H1 (cell line): Measurements from ENCODE around the gene DEXI. TPM values are rescaled to one million over a fixed set of nuclear protein-coding genes. Genes with fewer than 3 reads are reported as not detected.
"Not testable (repeated sequence)": the region's sequence is repeated elsewhere in the genome, so short reads cannot be mapped to it uniquely, and the experiment has no call there.

ENCODE experiments used
- CTCF ChIA-PET: fragments of 300-600 bp; sonication (Branson Sonifier 250); formaldehyde crosslinking; loops from one replicate; lab custom pipeline; 2021; ENCODE audit not compliant: partially characterized antibody; lab: Charles Lee
- POLR2A ChIA-PET: fragments of 300-600 bp; sonication (Branson Sonifier 250); formaldehyde crosslinking; loops from one replicate; lab custom pipeline; 2021; ENCODE audit warnings: inconsistent platforms; ENCODE audit not compliant: partially characterized antibody; lab: Charles Lee
- DNase-seq, 2 experiments: peaks; one replicate each; pipeline versions ENCODE4 v3.0.0 to v3.0.0-alpha.2; 2010 to 2022; ENCODE audit warnings: low spot score in 2 of 2, low read depth in 1 of 2, mixed read lengths in 1 of 2
- FAIRE-seq: peaks from 2 replicates; lab custom pipeline; 2011; peaks lifted over from hg19 to GRCh38; lab: Jason Lieb, UNC
- H2AFZ ChIP-seq: 2 replicates; pipeline ENCODE4 v1.8.1; 2012; ENCODE audit warnings: low read length, inconsistent platforms
- H2AK5ac ChIP-seq: 2 replicates; pipeline ENCODE4 v1.6.1; 2013; ENCODE audit warnings: low read depth, low read length
- H2BK120ac ChIP-seq: replicated peaks from 2 replicates; pipeline ENCODE3; 2013; ENCODE audit warnings: low read depth, low read length, inconsistent platforms
- H2BK12ac ChIP-seq: 2 replicates; pipeline ENCODE4 v1.6.1; 2013; ENCODE audit warnings: low read depth, low read length
- H2BK15ac ChIP-seq: 2 replicates; pipeline ENCODE4 v1.6.1; 2013; ENCODE audit warnings: low read length
- H2BK20ac ChIP-seq: 2 replicates; pipeline ENCODE4 v1.6.1; 2013; ENCODE audit warnings: low read length
- H2BK5ac ChIP-seq: 2 replicates; pipeline ENCODE4 v1.6.1; 2013; ENCODE audit warnings: low read depth, low read length
- H3K14ac ChIP-seq: 2 replicates; pipeline ENCODE4 v1.6.1; 2013; ENCODE audit warnings: inconsistent platforms; ENCODE audit not compliant: insufficient read length
- H3K18ac ChIP-seq: 2 replicates; pipeline ENCODE4 v1.6.1; 2013; ENCODE audit warnings: low read length; ENCODE audit errors: extremely low read depth
- H3K23ac ChIP-seq: 2 replicates; pipeline ENCODE4 v1.6.1; 2013; ENCODE audit warnings: inconsistent platforms; ENCODE audit not compliant: insufficient read length
- H3K23me2 ChIP-seq: 2 replicates; pipeline ENCODE4 v1.6.1; 2013; ENCODE audit warnings: low read depth, low read length
- H3K27ac ChIP-seq: 2 replicates; pipeline ENCODE4 v1.6.1; 2011; ENCODE audit warnings: low read depth, low read length, inconsistent platforms
- H3K27me3 ChIP-seq, 4 experiments: replicated peaks in 1 of 4; 1 replicate in 1 of 4; 2 replicates in 3 of 4; pipeline versions ENCODE4 v1.6.1 to v1.8.1; 2011 to 2013; ENCODE audit warnings: low read length in 3 of 4, mild to moderate bottlenecking in 3 of 4, inconsistent platforms in 2 of 4, mixed read lengths in 2 of 4, moderate library complexity in 1 of 4; ENCODE audit not compliant: control insufficient read depth in 3 of 4, insufficient read depth in 3 of 4; ENCODE audit errors: extremely low read depth in 1 of 4
- H3K36me3 ChIP-seq, 4 experiments: 2 replicates each; pipeline versions ENCODE4 v1.6.1 to v1.8.1; 2011 to 2013; ENCODE audit warnings: mild to moderate bottlenecking in 4 of 4, low read length in 3 of 4, moderate library complexity in 2 of 4, control low read depth in 1 of 4, inconsistent platforms in 1 of 4; ENCODE audit not compliant: insufficient read depth in 4 of 4, control insufficient read depth in 2 of 4
- H3K4ac ChIP-seq: replicated peaks from 2 replicates; pipeline ENCODE3; 2013; ENCODE audit warnings: low read length, low read depth, mixed read lengths, inconsistent platforms; ENCODE audit not compliant: insufficient read length
- H3K4me1 ChIP-seq, 4 experiments: replicated peaks in 1 of 4; 1 replicate in 1 of 4; 2 replicates in 3 of 4; pipeline versions ENCODE4 v1.6.1 to v1.8.1; 2011 to 2013; ENCODE audit warnings: low read length in 3 of 4, inconsistent platforms in 2 of 4, mixed read lengths in 1 of 4; ENCODE audit not compliant: insufficient read depth in 4 of 4, control insufficient read depth in 3 of 4
- H3K4me2 ChIP-seq, 2 experiments: 2 replicates each; pipeline versions ENCODE4 v1.6.1 to v1.8.1; 2011 to 2013; ENCODE audit warnings: low read depth in 2 of 2, low read length in 2 of 2, control low read depth in 1 of 2, inconsistent platforms in 1 of 2, mild to moderate bottlenecking in 1 of 2; ENCODE audit not compliant: insufficient read depth in 1 of 2
- H3K4me3 ChIP-seq, 4 experiments: fragments of 200-600, 300-600 bp in 1 of 4; sonication (generic), shearing (Covaris generic), sonication (Bioruptor Twin) in 1 of 4; 2 replicates each; pipeline versions ENCODE4 v1.5.1 to v1.8.1; 2011 to 2016; ENCODE audit warnings: low read length in 4 of 4, low read depth in 3 of 4, control low read depth in 2 of 4, inconsistent platforms in 2 of 4, mild to moderate bottlenecking in 2 of 4, mixed read lengths in 1 of 4, moderate library complexity in 1 of 4; ENCODE audit not compliant: insufficient read depth in 2 of 4; ENCODE audit errors: extremely low read depth in 1 of 4
- H3K56ac ChIP-seq: replicated peaks from 2 replicates; pipeline ENCODE3; 2013; ENCODE audit warnings: low read depth, mild to moderate bottlenecking, mixed read lengths, low read length, inconsistent platforms; ENCODE audit not compliant: insufficient read length
- H3K79me1 ChIP-seq: 2 replicates; pipeline ENCODE4 v1.6.1; 2013; ENCODE audit warnings: low read depth, low read length, control low read depth
- H3K79me2 ChIP-seq, 2 experiments: 2 replicates each; pipeline versions ENCODE4 v1.6.1 to v1.8.1; 2012 to 2013; ENCODE audit warnings: low read length in 2 of 2, mild to moderate bottlenecking in 2 of 2, inconsistent platforms in 1 of 2; ENCODE audit not compliant: insufficient read depth in 2 of 2, control insufficient read depth in 1 of 2
- H3K9ac ChIP-seq, 4 experiments: replicated peaks in 1 of 4; 1 replicate in 1 of 4; 2 replicates in 3 of 4; pipeline versions ENCODE4 v1.6.1 to v1.8.1; 2011 to 2013; ENCODE audit warnings: low read depth in 3 of 4, low read length in 3 of 4, control low read depth in 2 of 4, mild to moderate bottlenecking in 2 of 4, moderate library complexity in 2 of 4, inconsistent platforms in 1 of 4; ENCODE audit errors: extremely low read depth in 1 of 4
- H3K9me3 ChIP-seq, 2 experiments: 2 replicates each; pipeline versions ENCODE4 v1.6.1 to v1.8.1; 2012 to 2013; ENCODE audit warnings: mild to moderate bottlenecking in 2 of 2, moderate library complexity in 2 of 2, control low read depth in 1 of 2, inconsistent platforms in 1 of 2, low read depth in 1 of 2, low read length in 1 of 2, mixed read lengths in 1 of 2; ENCODE audit not compliant: insufficient read depth in 2 of 2
- H4K20me1 ChIP-seq, 2 experiments: replicated peaks in 1 of 2; 2 replicates each; pipeline versions ENCODE3 to v1.8.1; 2011 to 2013; ENCODE audit warnings: inconsistent platforms in 2 of 2, low read length in 2 of 2, mild to moderate bottlenecking in 1 of 2; ENCODE audit not compliant: insufficient read depth in 2 of 2, control insufficient read depth in 1 of 2
- H4K5ac ChIP-seq: 2 replicates; pipeline ENCODE4 v1.6.1; 2013; ENCODE audit warnings: low read length, low read depth, mixed read lengths, inconsistent platforms; ENCODE audit not compliant: insufficient read length
- H4K8ac ChIP-seq: 2 replicates; pipeline ENCODE4 v1.8.0; 2013; ENCODE audit warnings: mild to moderate bottlenecking, moderate library complexity, low read length, inconsistent platforms; ENCODE audit not compliant: insufficient read depth; ENCODE audit errors: extremely low read depth
- H4K91ac ChIP-seq: replicated peaks from 2 replicates; pipeline ENCODE3; 2013; ENCODE audit warnings: low read length, mixed read lengths, inconsistent platforms; ENCODE audit not compliant: insufficient read length
- WGBS, 2 experiments: shearing (Covaris generic) in 1 of 2; methylation state at CpG; one replicate each; pipeline versions ENCODE4 v1.1.6 to v1.1.7; 2013 to 2015; ENCODE audit warnings: low lambda C conversion rate in 2 of 2, mixed read lengths in 2 of 2, inconsistent platforms in 1 of 2, low coverage in 1 of 2, missing lambda C conversion rate in 1 of 2; ENCODE audit not compliant: insufficient replicate concordance in 2 of 2, insufficient coverage in 1 of 2, insufficient read length in 1 of 2; ENCODE audit errors: extremely low coverage in 1 of 2, missing lambda C conversion rate in 1 of 2; 5-methylcytosine and 5-hydroxymethylcytosine counted together
- polyA plus RNA-seq, 7 experiments: library from polyadenylated mRNA; depleted of rRNA in 3 of 7; stranded (reverse) in 5 of 7; unstranded in 2 of 7; fragments of >200 nt in 5 of 7; fragments of 200-250 nt in 2 of 7; gene quantifications; 1 replicate in 5 of 7; 2 replicates in 1 of 7; 4 replicates in 1 of 7; pipeline versions ENCODE4 v1.2.1 to v1.2.3, GENCODE V29; 2011 to 2013; ENCODE audit warnings: missing spikeins in 2 of 7, mixed read lengths in 2 of 7
- total RNA-seq: library from RNA; stranded (reverse); fragmentation: NEBNext Ultra II Directional; extraction: Animal tissue kit (Norgen Biotek cat#: 25700); gene quantifications from 2 replicates; pipeline ENCODE4 v1.2.1, GENCODE V29; 2021

Gene DEXI
- total and polyA plus RNA-seq, 2 of the 8 experiments (the other 6 are each of a cell fraction or from before 2014, with no cell fraction given): 39.5 to 47.3 TPM

GRCh38 chr16:10929097-10929496 is 13.2 kb downstream of the DEXI start:
- not testable (repeated sequence) for H3K23ac ChIP-seq, FAIRE-seq, H2AFZ ChIP-seq, H4K5ac ChIP-seq, H3K27me3 ChIP-seq, H3K56ac ChIP-seq, H3K14ac ChIP-seq, H4K91ac ChIP-seq, H3K4me2 ChIP-seq, H3K27ac ChIP-seq, H2BK15ac ChIP-seq, H2BK120ac ChIP-seq, H3K4ac ChIP-seq, H3K4me1 ChIP-seq, H2BK20ac ChIP-seq, H3K9me3 ChIP-seq, H4K20me1 ChIP-seq, H3K79me1 ChIP-seq, H3K18ac ChIP-seq, H3K23me2 ChIP-seq, H2BK12ac ChIP-seq, H4K8ac ChIP-seq, H2BK5ac ChIP-seq, H3K79me2 ChIP-seq, DNase-seq, H3K9ac ChIP-seq, H2AK5ac ChIP-seq, H3K4me3 ChIP-seq
- ChIA-PET POLR2A (interaction anchor here (2.5 kb wide), 1 partner anchor 10 kb away, joined by 6 read pairs; no protein-coding TSS in a partner anchor), CTCF (interaction anchor here (1.6 kb wide), 1 partner anchor 10 kb away, joined by 7 read pairs; no protein-coding TSS in a partner anchor)
- H3K36me3 ChIP-seq: peaks cover 3 to 11% (median 5%) of the 10 kb centered on the region in 4 experiments; a peak in 5 of 8 replicates
- 94% methylated on average over 12 of the region's 12 CpGs; no CpG with 5 or more reads in 1 of the 2 experiments for WGBS, 2 experiments
